Sigmoid colon (tissue), 4 donors: ENCODE results near the gene CRYZ.

Experiments used
- CTCF ChIP-seq, 4 experiments: fragments of 450-650 bp in 3 of 4; fragments of 200-600 bp in 1 of 4; IDR thresholded peaks; one replicate each; pipeline ENCODE4 v1.5.1; 2016 to 2019; ENCODE audit warnings: antibody characterized with exemption in 4 of 4, mild to moderate bottlenecking in 3 of 4, moderate library complexity in 2 of 4
- EP300 ChIP-seq, 4 donors: sonication (generic); formaldehyde crosslinking; IDR thresholded peaks; one replicate each; pipeline ENCODE4 v1.6.1; 2017; ENCODE audit warnings: antibody characterized with exemption in 4 of 4
- POLR2AphosphoS5 ChIP-seq, 4 donors: sonication (generic); formaldehyde crosslinking; IDR thresholded peaks; one replicate each; pipeline ENCODE4 v1.6.1; 2017; ENCODE audit warnings: antibody characterized with exemption in 4 of 4

- TF ChIP-seq CTCF (IDR thresholded peaks at IDR 0.05): no peak
- no peak for TF ChIP-seq POLR2AphosphoS5 (IDR thresholded peaks at IDR 0.05)
- TF ChIP-seq EP300 (IDR thresholded peaks at IDR 0.05): no peak
These were observed 59.3 kb downstream of the CRYZ start, which contains the start of gene ERICH3 for GRCh38 chr1:74673351-74674111.
